HepG2 (cell line): ENCODE measurements around the gene ZNF275. TPM values are rescaled to one million over a fixed set of nuclear protein-coding genes. Genes with fewer than 3 reads are reported as not detected.
"Not testable (repeated sequence)": the region's sequence is repeated elsewhere in the genome, so short reads cannot be mapped to it uniquely, and the experiment has no call there.

Source experiments
- ATAC-seq: fragments of 200-7000 bp; cut with Tn5 transposase; 3 replicates; pipeline ENCODE4 v1.9.1; 2020; ENCODE audit warnings: mild to moderate bottlenecking, moderate library complexity
- BruUV-seq: library from RNA; stranded (reverse); fragments of 400-500 nt; replicated peaks from 2 replicates; lab custom pipeline; 2021; lab: Mats Ljungman, UMichigan
- CTCF ChIA-PET: fragments of 300-600 bp; formaldehyde crosslinking; extraction: SDS; loops from one replicate; lab custom pipeline; 2021; ENCODE audit warnings: low total read pairs, inconsistent platforms, low intra/inter-chr PET ratio; lab: Yijun Ruan, JAX
- POLR2A ChIA-PET: fragments of 350-600 bp; sonication (Branson Sonifier 250); formaldehyde crosslinking; loops from one replicate; lab custom pipeline; 2020; ENCODE audit warnings: antibody characterized with exemption, inconsistent platforms; lab: Yijun Ruan, JAX
- DNase-seq: peaks from one replicate; pipeline ENCODE4 v3.0.0-alpha.2; 2015; ENCODE audit warnings: low spot score
- FAIRE-seq: peaks from 3 replicates; lab custom pipeline; 2011; peaks lifted over from hg19 to GRCh38; lab: Jason Lieb, UNC
- H2AFZ ChIP-seq: one replicate; pipeline ENCODE4 v1.6.1; 2011; ENCODE audit warnings: low read length, inconsistent platforms
- H3K27ac ChIP-seq: fragments of 300-600 bp; 3 replicates; pipeline ENCODE4 v1.8.0; 2011; ENCODE audit warnings: mixed run types, mild to moderate bottlenecking, mixed read lengths, low read length, inconsistent platforms; ENCODE audit not compliant: insufficient read depth; ENCODE audit errors: extremely low read length
- H3K27me3 ChIP-seq, 2 experiments: fragments of 200-600 bp in 1 of 2; 2 replicates in 1 of 2; 3 replicates in 1 of 2; pipeline versions ENCODE4 v1.6.0 to v1.8.0; 2011; ENCODE audit warnings: low read length in 2 of 2, mild to moderate bottlenecking in 2 of 2, moderate library complexity in 2 of 2, inconsistent platforms in 1 of 2; ENCODE audit not compliant: insufficient read depth in 2 of 2, control insufficient read depth in 1 of 2
- H3K36me3 ChIP-seq, 2 experiments: fragments of 200-600 bp in 1 of 2; replicated peaks in 1 of 2; 2 replicates in 1 of 2; 3 replicates in 1 of 2; pipeline versions ENCODE4 v1.5.1 to v1.8.0; 2011; ENCODE audit warnings: low read length in 2 of 2, inconsistent platforms in 1 of 2; ENCODE audit not compliant: insufficient read depth in 2 of 2, control insufficient read depth in 1 of 2
- H3K4me1 ChIP-seq: 2 replicates; pipeline ENCODE4 v1.5.1; 2012; ENCODE audit warnings: low read length, inconsistent platforms; ENCODE audit not compliant: insufficient read depth
- H3K4me2 ChIP-seq: 2 replicates; pipeline ENCODE4 v1.6.0; 2011; ENCODE audit warnings: low read depth, low read length, inconsistent platforms
- H3K4me3 ChIP-seq, 3 experiments: fragments of 200-600 bp in 1 of 3; sonication (generic), shearing (Covaris generic) in 1 of 3; replicated peaks in 1 of 3; 2 replicates each; pipeline ENCODE4 v1.5.1; 2011 to 2016; ENCODE audit warnings: low read length in 3 of 3, inconsistent platforms in 2 of 3, low read depth in 2 of 3, mild to moderate bottlenecking in 2 of 3, control low read depth in 1 of 3, mixed read lengths in 1 of 3; ENCODE audit not compliant: insufficient read depth in 1 of 3
- H3K79me2 ChIP-seq: one replicate; pipeline ENCODE4 v1.6.1; 2011; ENCODE audit warnings: low read length, inconsistent platforms; ENCODE audit not compliant: insufficient read depth
- H3K9ac ChIP-seq: 2 replicates; pipeline ENCODE4 v1.6.0; 2011; ENCODE audit warnings: mild to moderate bottlenecking, low read depth, low read length, inconsistent platforms; ENCODE audit not compliant: insufficient read depth
- H3K9me3 ChIP-seq: 2 replicates; pipeline ENCODE4 v1.5.1; 2012; ENCODE audit warnings: mild to moderate bottlenecking, low read length
- H4K20me1 ChIP-seq: 2 replicates; pipeline ENCODE4 v1.6.0; 2011; ENCODE audit warnings: inconsistent platforms, mild to moderate bottlenecking, low read length, moderate library complexity; ENCODE audit not compliant: insufficient read depth
- WGBS: methylation state at CpG from one replicate; pipeline ENCODE4 v1.1.6; 2017; ENCODE audit warnings: low lambda C conversion rate; 5-methylcytosine and 5-hydroxymethylcytosine counted together
- in situ Hi-C: cut with HindIII; loops from 2 replicates; pipeline ENCODE4 v1.10.0; 2017; ENCODE audit warnings: low pct_unique_long_range_greater_than_20kb; ENCODE audit not compliant: extremely low pct_ligation_motif_present
- intact Hi-C: fragments of 100-400 bp; cut with micrococcal nuclease; formaldehyde crosslinking; loops from one replicate; pipeline ENCODE4 v1.10.0; 2022; ENCODE audit not compliant: unreplicated experiment
- polyA plus RNA-seq, 8 experiments: library from polyadenylated mRNA; depleted of rRNA in 3 of 8; stranded (reverse) in 7 of 8; unstranded in 1 of 8; fragments of >200 nt; fragmentation: Illumina TruSeq in 4 of 8; extraction: Trizol in 4 of 8; gene quantifications; 2 replicates each; pipeline versions ENCODE4 v1.2.1 to v1.2.3, GENCODE V29; 2011 to 2016; ENCODE audit warnings: low read depth in 4 of 8, missing spikeins in 1 of 8, mixed read lengths in 1 of 8; ENCODE audit not compliant: insufficient read depth in 1 of 8
- total RNA-seq, 5 experiments: library from RNA; depleted of rRNA; stranded (reverse); fragments of >200 nt; fragmentation: Illumina TruSeq; extraction: Trizol; gene quantifications; 2 replicates each; pipeline ENCODE4 v1.2.3, GENCODE V29; 2016; ENCODE audit warnings: low read depth in 1 of 5

ZNF275 gene
- total and polyA plus RNA-seq, 2 of the 13 experiments (the other 11 are each of a cell fraction or from before 2014, with no cell fraction given), result 6.4 to 11.8 TPM

DNA sequence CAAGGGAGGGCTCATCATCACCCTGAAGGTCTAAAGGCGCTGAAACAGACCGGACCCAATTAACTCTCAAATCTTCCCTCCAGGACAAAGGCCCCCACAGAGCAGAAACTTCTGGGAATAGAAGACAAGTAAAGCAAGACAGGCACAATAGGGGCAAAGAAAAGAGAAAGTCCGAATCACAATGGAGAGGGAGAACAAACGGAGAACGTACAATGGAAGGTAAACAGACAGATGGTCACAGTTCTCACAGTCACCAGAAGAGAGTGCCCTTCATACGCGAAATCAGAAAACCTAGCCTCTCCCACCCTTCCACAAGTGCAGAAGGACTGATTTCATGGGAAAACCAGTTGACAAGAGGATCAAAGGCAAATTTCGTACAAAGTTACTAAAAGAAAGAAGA is 48.3 kb upstream of the ZNF275 start:
- ATAC-seq, DNase-seq, H3K27me3 ChIP-seq, H3K9ac ChIP-seq, H3K36me3 ChIP-seq, H3K4me2 ChIP-seq, H3K79me2 ChIP-seq, H2AFZ ChIP-seq, POLR2A ChIA-PET, BruUV-seq, H3K4me3 ChIP-seq, H3K27ac ChIP-seq, H3K9me3 ChIP-seq, H4K20me1 ChIP-seq, in situ Hi-C loops, intact Hi-C loops, FAIRE-seq, CTCF ChIA-PET, H3K4me1 ChIP-seq: not testable (repeated sequence)
- WGBS, result no CpG with 5 or more reads among the region's 8 CpGs

DNA sequence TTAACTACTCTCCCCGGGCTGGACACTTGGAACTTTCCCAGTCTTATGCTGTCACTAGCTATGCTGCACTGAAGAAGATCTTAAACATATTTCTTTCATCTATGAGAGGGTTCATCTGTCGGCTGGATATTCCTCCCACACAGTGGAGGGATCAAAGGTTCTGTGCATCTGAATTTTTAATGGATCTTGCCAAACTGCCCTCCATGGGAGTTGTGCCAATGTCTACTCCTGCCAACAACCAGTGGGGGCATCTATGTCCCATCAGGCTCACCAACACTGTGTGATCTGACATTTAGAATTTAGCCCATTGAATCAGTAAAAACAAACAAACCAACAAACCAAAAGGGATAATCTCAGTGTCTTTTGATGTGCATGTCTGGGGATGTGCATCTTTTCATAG is 45.1 kb upstream of the ZNF275 start:
- in situ Hi-C loops, H3K27ac ChIP-seq, H3K4me2 ChIP-seq, H3K36me3 ChIP-seq, H3K4me1 ChIP-seq, H3K79me2 ChIP-seq, intact Hi-C loops, H4K20me1 ChIP-seq, H3K4me3 ChIP-seq, H3K27me3 ChIP-seq, H3K9me3 ChIP-seq, BruUV-seq, DNase-seq, CTCF ChIA-PET, ATAC-seq, POLR2A ChIA-PET, H2AFZ ChIP-seq, H3K9ac ChIP-seq: not testable (repeated sequence)
- WGBS, result no CpG with 5 or more reads among the region's 2 CpGs
- FAIRE-seq, result peak; percentile 18

DNA sequence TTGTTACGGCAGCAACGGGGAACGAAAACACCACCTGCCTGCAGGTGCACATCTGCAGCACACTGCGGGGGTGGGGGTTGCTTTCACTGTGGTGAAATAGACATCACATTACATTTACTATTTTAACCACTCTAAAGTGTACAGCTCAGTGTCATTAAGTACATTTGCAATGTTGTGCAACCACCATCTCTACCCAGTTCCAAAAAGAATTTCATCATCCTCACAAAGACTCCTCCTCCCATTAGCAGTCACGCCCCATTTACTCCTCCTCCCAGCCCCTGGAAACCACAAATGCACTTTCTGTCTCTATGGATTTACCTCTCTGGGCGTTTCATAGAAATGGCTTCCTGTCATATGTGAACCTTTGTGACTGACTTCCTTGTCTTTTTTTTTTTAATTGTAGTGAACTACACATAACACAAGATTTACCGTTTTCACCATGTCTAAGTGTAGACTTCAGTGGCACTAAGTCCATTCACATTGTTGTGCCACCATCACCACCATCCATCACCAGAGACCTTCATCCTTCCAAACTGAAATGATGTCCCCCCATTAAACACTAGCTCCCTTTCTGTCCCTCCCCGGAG is 40.4 kb upstream of the ZNF275 start:
- peak; percentile 89 for FAIRE-seq
- H3K36me3 ChIP-seq, CTCF ChIA-PET, H3K79me2 ChIP-seq, BruUV-seq, H2AFZ ChIP-seq, in situ Hi-C loops, H3K27ac ChIP-seq, H3K9me3 ChIP-seq, POLR2A ChIA-PET, ATAC-seq, H3K4me1 ChIP-seq, DNase-seq, H3K9ac ChIP-seq, H4K20me1 ChIP-seq, H3K27me3 ChIP-seq, H3K4me2 ChIP-seq, H3K4me3 ChIP-seq, intact Hi-C loops: not testable (repeated sequence)
- WGBS, result 36% methylated on average over 3 of the region's 8 CpGs
